GM21529 (cell line): Measurements from ENCODE around the gene OR2T34.
"Not testable (repeated sequence)": the region's sequence is repeated elsewhere in the genome, so short reads cannot be mapped to it uniquely, and the experiment has no call there.

Experiments
- ATAC-seq: cut with Tn5 transposase; IDR thresholded peaks from one replicate; pipeline ENCODE4 v1.9.1; 2021; ENCODE audit not compliant: unreplicated experiment

OR2T34 gene, protein sequence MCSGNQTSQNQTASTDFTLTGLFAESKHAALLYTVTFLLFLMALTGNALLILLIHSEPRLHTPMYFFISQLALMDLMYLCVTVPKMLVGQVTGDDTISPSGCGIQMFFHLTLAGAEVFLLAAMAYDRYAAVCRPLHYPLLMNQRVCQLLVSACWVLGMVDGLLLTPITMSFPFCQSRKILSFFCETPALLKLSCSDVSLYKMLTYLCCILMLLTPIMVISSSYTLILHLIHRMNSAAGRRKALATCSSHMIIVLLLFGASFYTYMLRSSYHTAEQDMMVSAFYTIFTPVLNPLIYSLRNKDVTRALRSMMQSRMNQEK

DNA sequence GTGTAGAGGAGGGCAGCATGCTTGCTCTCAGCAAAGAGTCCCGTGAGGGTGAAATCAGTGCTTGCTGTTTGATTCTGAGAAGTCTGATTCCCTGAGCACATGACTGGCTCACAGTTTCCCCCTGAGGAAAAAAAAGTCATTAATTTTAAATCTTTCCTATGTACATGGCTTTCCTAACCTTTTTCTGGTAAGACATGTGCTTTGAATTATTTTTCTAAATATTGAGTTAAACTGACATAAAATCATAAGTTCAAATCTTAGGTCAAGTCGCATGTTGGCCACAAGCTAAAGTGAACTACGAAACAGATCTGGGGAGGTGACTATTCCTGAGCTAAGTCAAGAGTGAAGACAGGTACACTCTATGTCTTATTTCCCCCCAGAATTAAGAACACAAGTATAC is at the start of gene OR2T34:
TSS of gene OR2T34 (minus strand) at position 101 of the 400 bp plus-strand sequence. CDS start at position 101, 0 bp downstream.
- ATAC-seq = not testable (repeated sequence)

DNA sequence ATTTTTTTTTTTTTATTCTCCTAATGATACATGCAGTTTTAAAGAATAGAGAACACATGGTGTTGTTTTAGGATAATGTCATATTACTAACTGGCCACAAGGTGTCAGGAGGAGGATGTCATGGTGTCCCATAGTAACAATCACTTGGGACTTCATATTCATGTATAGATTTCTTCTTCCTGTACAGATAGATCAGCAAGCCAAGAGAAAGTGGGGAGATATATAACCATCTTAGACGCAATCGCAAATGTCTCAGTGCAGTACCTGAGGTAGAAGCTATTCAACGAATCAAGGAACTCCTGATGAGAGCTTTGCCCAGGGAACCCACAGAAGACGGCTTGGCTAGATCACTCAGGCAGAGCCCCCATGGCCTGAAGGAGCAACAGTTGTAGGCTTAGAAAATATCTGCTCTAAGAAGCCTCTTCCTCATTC is 48.0 kb upstream of the OR2T34 start:
- peak; percentile 96 for ATAC-seq

DNA sequence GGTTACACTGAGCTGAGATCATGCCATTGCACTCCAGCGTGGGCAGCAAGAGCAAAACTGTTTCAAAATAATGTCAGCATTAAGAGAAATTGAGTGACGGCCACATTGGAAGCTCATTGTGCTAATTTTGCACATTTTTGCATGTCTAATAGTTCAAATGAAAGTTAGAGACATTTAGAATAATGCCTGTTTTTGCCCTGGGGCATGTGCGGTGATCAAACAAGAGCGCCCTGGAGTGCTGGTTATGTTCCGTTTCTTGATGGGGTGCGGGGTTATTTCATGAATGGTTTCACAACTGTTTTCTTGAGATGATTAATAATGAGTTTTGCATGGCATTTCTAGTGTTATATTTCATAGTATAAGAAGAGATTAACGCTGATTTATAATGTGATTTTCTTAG is 47.2 kb upstream of the OR2T34 start:
- ATAC-seq = no peak

DNA sequence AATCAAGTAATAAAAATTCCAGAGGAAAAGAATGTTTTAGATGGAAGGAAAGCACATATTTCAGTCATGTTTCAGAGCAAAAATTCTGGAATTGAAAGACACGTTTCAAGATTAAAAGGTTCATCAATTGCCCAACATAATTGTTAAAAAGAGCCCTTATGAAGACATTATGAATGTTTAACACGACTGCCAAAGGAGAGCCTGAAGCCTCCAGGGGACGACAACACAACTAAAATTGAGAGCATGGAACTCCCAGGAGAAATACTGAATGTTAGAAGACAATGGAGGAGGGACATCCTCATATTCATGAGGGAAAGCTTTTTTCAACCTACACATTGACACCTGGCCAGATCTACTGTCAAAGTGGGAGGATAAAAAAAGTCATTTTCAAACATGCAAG is 44.3 kb upstream of the OR2T34 start:
- ATAC-seq = peak; percentile 35

DNA sequence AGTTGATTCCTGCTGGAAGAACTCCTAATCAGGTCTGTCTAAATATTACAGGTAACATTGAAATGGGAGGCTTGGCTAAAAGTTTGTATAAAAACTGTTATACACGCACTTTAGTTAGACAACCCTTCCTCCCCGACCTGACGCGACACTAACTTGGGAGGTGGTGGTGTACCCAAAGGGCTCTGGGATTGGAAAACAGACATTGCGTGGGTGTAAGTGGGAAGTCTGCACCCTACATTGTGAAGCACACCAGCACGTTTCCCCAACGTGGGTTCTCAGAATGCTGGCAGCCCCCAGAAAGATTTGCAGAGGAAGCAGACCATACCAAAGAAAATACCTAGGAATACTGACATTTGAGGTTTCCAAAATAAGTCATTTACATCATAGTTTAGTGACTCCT is 43.6 kb upstream of the OR2T34 start:
- ATAC-seq = no peak

DNA sequence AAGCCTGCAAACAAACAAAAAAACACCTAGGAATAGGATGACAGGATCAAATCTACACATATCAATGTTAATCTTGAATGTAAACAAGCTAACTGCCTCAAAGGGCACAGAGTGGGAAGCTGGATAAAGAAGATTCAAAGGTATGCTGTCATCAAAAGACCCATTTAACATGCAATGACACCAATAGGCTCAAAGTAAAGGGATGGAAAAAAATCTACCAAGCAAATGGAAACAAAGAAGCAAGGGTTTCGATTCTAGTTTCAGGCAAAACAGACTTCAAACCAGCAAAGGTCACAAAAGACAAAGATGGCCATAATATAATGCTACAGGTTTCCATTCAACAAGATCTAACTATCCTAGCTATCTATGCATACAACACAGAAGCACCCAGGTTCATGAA is 39.2 kb upstream of the OR2T34 start:
- peak; percentile 82 for ATAC-seq

DNA sequence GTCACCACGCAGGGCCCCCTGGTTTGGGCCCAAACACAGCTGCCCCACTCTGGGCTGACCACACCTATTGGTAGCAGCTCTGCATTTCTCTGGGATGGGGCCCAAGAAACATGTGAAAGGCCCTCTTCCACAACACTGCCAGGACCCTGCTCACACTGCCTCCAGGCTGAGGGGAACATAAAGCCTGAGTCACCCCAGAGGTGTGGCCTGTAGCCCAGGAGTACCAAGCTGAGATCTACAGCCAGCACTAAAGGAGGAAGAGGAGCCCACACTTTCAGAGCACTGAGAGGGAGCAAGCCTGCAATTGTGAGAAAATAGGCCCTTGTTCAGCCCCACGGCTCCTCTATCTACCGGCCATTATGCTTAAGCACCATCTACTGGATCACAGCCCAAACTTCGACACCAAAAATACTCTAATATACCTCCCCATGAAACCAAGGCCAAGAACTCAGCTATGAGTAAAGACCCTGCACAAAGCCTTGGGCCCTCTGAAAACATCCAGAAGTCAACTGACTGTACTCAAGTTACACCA is 37.4 kb upstream of the OR2T34 start:
- no peak for ATAC-seq

DNA sequence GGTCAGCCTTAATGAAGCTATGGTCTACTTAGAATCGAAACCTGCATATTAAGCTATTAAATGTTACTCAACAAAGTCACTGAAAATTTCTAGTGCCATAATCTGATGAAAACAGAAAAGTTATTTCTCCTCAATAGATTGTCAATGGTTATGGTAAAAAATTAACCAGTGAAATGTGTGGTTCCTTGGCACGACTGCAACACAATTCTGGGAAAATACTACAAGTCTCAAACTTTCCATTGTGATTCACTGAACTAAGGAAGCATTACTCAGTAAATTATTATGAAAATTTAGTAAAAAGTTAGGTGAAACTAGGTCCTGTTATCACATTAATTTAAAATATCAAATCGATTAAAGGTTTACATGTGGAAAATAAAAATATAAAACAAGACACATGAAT is 35.7 kb upstream of the OR2T34 start:
- no peak for ATAC-seq

DNA sequence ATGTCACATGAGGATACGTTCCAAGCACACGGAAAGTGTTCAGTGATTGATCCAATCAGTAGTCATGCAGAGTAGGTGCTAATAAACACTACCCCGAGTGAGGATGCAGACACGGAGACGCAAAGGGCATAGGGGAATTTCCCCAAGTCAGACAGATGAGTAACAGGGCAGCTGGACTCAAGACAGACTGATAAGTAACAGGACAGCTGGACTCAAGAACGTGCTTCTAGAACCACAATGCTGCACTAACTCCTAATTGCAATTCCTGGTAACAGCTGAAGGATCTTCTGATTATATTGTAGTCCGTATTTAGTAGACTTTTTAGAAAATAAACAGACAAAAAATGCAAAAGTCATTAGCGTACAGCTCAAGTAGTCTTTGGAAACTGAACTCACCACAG is 24.8 kb upstream of the OR2T34 start:
- no peak for ATAC-seq

DNA sequence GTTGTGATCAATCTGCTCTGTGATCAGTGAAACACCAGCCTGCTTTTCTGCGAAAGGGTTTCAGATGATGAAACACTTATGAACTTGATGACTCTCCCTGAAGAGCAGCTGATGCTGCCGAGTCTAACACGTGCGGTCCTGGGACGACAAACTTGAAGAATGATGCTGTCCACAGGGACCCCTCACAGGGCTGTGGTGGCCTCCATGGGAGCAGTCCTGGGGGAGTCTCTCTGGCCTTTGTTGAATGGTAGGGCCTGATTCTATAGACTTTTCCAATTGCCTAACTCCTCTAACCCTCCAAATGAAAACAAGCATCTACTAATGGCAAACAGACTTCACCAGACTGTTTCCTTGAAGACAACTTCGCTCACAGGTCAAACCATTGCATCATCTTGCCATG is 23.0 kb upstream of the OR2T34 start, which contains the start of gene OR2T10:
TSS of gene OR2T10 (minus strand) at position 112 of the 400 bp plus-strand sequence. CDS start 3,932 bp downstream, outside the sequence.
- no peak for ATAC-seq

DNA sequence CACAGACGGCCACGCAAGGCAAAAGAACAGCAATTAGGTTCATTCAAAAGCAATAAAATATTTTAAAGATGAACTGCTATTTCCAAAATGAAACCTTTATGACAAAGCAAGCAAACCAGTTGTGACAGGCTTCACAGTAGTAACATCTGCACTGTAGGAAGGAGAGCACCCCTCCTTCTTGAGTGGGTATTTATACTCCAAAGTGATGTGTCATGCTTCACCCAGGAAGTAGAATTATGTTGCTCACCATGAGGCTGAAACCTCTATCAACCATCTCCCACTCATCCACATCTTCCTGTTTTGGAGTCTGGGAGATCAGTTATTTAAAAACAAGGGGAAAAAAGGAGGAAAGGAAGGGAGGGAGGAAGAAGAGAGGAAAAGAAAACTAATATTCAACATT is 22.1 kb upstream of the OR2T34 start:
- peak; percentile 46 for ATAC-seq

DNA sequence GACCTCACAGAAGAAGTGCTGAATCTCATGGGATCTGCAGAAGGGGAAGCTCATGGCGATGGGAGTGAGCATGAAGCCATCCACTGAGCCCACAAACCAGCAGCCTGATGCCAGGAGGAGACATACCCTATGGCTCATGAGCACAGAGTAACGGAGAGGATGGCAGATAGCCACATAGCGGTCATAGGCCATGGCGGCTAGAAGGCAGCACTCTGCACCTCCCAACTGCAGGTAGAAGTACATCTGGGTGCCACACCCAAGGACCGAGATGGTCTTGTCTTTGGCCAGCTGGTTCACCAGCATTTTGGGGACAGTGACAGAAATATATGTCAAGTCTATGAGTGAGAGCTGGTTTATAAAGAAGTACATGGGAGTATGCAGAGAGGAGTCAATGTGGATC is 18.7 kb upstream of the OR2T34 start:
- ATAC-seq = no peak

DNA sequence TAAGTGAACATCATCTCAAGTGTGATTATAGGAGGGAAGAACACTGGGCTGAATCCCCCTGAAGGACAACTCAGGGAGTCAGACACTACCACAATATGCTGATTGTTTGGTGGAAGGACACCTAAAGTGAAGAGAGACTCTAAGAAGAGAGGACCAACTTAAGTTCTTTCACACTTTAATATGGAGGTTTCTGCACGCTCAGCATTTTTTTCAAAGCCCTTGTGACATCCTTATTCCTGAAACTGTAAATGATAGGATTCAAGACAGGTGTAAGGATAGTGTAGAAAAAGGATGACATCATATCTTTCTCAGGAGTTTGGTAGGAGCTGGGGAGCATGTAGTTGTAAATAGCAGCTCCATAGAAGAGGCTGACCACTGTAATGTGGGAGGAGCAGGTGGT is 18.1 kb upstream of the OR2T34 start:
- ATAC-seq = no peak

DNA sequence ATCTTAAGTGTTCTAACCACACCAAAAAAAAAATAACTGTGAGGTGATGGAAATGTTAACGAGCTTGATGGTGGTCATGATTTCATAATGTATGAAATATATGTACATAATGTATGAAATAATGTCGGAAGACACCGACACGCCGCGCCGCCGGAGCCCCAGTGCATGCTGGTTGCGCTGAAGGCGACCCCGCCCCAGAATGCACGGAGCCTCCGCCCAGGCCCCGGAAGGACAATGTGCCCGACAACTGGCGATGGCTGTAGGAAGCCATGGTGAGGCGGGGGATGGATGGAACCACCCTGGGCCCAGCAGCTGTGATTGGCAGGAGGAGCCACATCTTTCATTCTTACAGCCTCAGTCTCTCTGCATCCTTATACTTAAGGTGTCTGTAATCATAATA is 15.5 kb upstream of the OR2T34 start:
- no peak for ATAC-seq

DNA sequence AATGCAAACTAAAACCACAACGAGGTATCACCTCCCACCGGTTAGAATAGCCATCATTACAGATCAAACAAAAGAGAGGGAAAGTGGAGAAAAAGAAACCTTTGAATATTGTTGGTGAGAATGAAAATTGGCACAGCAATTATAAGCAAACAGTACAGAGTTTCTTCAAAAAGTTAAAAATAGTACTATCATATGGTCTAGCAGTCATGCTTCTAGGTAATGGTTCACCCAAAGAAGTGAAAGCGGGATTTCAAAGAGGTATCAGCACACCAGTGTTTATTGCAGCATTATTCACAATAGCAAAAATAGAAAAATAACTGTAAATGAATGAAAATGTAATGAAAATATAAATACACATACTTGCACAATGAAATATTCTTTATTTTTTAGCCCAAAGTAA is 14.8 kb upstream of the OR2T34 start:
- no peak for ATAC-seq

DNA sequence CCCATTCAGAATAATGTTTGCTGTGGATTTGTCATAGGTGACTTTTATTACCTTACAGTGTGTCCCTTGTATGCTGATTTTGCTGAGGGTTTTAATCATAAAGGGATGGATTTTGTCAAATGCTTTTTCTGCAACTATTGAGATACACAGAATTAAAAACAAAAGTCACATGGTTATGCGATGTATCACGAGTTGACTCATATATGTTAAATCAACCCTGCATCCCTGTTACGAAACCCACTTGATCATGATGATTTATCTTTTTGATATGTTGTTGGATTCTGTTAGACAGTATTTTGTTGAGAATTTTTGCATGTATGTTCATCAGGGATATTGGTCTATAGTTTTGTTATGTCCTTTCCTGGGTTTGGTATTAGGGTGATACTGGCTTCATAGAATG is 10.7 kb upstream of the OR2T34 start:
- no peak for ATAC-seq

DNA sequence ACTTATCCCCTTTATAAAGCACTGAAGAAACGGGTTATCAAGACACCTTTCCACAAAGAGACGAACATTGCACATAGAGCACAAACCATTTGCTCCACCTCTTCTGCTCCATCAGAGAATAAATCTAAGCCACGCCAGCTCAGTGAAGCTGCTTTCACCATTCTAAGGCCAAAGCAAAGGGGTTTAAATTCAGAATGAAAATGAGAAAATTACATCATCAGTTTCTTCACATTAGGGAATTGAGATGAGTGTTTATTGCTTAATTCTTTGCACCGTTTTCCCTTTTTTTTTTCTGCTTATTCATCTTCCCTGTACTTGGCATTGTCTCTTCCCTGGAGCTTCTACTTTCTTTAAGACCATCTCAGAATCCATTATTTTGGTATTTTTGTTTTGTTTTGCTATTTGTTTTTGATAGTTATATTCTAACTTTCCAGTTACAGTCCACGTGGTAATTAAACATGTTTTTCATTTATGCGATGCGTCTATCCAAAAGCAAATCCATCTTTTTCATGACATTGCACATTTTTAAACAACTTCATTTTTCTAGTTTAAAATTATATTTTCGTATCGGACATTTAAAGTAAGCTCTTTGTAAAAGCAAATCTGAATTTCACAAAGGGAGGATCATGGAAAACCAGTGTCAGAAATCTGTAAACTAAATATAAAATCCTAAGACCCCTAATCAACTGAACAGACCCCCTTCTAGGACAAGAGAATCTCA is 1.9 kb upstream of the OR2T34 start:
- ATAC-seq = no peak

DNA sequence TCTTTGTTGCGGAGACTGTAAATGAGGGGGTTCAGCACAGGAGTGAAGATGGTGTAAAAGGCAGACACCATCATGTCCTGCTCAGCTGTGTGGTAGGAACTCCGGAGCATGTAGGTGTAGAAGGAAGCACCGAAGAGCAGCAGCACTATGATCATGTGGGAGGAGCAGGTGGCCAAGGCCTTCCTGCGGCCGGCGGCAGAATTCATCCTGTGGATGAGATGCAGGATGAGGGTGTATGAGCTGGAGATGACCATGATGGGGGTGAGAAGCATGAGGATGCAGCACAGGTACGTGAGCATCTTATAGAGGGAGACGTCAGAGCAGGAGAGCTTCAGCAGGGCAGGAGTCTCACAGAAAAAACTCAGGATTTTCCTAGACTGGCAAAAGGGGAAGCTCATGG is 701 bp downstream of the OR2T34 start:
- not testable (repeated sequence) for ATAC-seq

DNA sequence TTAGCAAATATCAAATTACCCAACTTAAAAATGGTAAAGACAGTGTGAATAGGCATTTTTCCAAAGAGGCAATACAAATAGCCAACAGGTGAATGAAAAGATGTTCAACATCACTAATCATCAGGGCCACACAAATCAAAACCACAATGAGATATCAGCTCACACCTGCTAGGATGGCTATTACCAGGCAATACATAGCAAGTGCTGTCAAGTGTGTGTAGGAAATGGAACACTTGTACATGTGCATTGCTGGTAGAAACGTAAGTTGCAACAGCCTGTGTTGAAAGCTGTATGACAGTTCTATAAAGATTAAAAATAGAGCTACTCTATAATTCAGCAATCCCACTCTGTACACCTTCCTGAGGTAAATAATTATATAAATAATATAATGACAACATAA is 2.5 kb downstream of the OR2T34 start:
- ATAC-seq = peak; percentile 87

DNA sequence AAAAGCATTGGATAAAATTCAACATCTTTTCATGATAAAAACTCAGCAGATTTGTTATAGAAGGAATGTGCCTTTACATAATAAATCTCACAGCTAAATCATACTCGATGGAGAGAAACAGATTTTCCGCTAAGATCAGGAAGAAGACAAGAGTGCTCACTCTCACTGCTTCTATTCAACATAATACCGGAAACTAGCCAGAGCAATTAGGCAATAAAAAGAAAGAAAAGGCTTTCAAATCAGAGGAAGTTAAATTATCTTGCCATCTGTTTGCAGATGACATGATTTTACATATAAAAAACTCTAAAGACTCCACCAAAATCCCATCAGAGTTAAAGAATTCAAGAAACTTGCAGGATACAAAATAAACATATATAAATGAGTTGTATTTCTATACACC is 3.7 kb downstream of the OR2T34 start:
- not testable (repeated sequence) for ATAC-seq

DNA sequence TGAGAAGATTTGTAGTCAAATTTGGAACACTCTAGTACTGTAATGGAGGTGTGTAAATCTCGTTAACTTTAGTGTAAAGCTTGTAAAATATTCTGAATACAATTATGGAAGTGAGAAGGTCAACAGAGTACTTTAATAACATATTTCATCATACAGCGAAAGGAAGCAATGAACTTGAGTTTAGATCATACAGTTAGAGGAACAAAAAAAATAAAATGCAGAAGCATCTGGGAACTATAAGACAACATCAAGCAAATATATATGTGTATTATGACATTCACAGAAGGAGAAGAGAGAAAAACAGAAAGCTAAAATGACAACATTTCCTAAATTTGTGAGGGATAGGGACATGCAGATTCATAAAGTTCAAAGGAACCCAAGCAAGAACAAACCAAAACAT is 5.5 kb downstream of the OR2T34 start:
- ATAC-seq = not testable (repeated sequence)
